Parathyroid adenoma (tissue), 2 donors: ENCODE data around the gene EPHB4.

ENCODE experiments used
- H2AFZ ChIP-seq: fragments of 300-600 bp; sonication (generic); one replicate; pipeline ENCODE4 v1.7.0; 2017; ENCODE audit warnings: antibody characterized with exemption, mild to moderate bottlenecking
- H3K27ac ChIP-seq: fragments of 300-600 bp; sonication (generic); one replicate; pipeline ENCODE4 v1.7.0; 2017
- H3K27me3 ChIP-seq: fragments of 300-600 bp; sonication (generic); one replicate; pipeline ENCODE4 v1.7.0; 2017; ENCODE audit warnings: low read length; ENCODE audit not compliant: control insufficient read depth, insufficient read depth
- H3K36me3 ChIP-seq: fragments of 300-600 bp; sonication (generic); one replicate; pipeline ENCODE4 v1.7.0; 2017; ENCODE audit warnings: low read length; ENCODE audit not compliant: control insufficient read depth, insufficient read depth
- H3K4me1 ChIP-seq: fragments of 300-600 bp; sonication (generic); one replicate; pipeline ENCODE4 v1.7.0; 2017; ENCODE audit warnings: control low read depth
- H3K4me2 ChIP-seq: fragments of 300-600 bp; sonication (generic); one replicate; pipeline ENCODE4 v1.7.0; 2017; ENCODE audit warnings: low read length
- H3K4me3 ChIP-seq: fragments of 300-600 bp; sonication (generic); one replicate; pipeline ENCODE4 v1.7.0; 2017; ENCODE audit warnings: low read depth, low read length
- H3K79me2 ChIP-seq: fragments of 300-600 bp; sonication (generic); one replicate; pipeline ENCODE4 v1.7.0; 2017; ENCODE audit warnings: control low read depth
- H3K9ac ChIP-seq: fragments of 300-600 bp; sonication (generic); one replicate; pipeline ENCODE4 v1.7.0; 2017; ENCODE audit warnings: mild to moderate bottlenecking
- H3K9me3 ChIP-seq: fragments of 300-600 bp; sonication (generic); one replicate; pipeline ENCODE4 v1.7.0; 2017; ENCODE audit warnings: low read length; ENCODE audit not compliant: control insufficient read depth
- TF ChIP-seq, protein P1 (sequence below): fragments of 300-600 bp; sonication (generic); IDR thresholded peaks from one replicate; pipeline ENCODE4 v1.7.0; 2017; ENCODE audit warnings: antibody characterized with exemption, mild to moderate bottlenecking
- donor health status: primary hyperparathyroidism.

The EPHB4 gene

DNA sequence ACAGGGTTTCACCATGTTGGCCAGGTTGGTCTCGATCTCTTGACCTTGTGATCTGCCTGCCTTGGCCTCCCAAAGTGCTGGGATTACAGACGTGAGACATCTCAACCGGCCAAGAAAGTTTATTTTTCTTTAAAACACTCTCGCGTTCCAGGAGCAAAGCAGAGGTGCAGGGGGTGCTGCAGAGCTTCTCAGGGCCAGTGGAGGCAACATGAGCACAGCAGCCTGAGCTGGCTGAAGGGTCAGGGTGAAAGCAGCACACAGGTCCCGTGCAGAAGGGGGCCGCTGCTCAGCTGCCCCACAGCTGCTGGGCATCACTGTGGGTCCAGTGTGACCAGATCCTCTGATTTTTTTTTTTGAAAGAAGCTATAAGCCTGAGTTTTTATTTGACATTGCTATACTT is 46.1 kb downstream of the EPHB4 start:
- TF ChIP-seq, protein P1, sequence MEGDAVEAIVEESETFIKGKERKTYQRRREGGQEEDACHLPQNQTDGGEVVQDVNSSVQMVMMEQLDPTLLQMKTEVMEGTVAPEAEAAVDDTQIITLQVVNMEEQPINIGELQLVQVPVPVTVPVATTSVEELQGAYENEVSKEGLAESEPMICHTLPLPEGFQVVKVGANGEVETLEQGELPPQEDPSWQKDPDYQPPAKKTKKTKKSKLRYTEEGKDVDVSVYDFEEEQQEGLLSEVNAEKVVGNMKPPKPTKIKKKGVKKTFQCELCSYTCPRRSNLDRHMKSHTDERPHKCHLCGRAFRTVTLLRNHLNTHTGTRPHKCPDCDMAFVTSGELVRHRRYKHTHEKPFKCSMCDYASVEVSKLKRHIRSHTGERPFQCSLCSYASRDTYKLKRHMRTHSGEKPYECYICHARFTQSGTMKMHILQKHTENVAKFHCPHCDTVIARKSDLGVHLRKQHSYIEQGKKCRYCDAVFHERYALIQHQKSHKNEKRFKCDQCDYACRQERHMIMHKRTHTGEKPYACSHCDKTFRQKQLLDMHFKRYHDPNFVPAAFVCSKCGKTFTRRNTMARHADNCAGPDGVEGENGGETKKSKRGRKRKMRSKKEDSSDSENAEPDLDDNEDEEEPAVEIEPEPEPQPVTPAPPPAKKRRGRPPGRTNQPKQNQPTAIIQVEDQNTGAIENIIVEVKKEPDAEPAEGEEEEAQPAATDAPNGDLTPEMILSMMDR = no peak
- Histone ChIP-seq H3K9ac (no peak overlapping the region), H3K4me1 (no peaks in the 10 kb centered on the region), H2AFZ (no peak overlapping the region), H3K9me3 (no peaks in the 10 kb centered on the region), H3K4me2 (no peak overlapping the region), H3K36me3 (no peaks in the 10 kb centered on the region), H3K79me2 (no peaks in the 10 kb centered on the region), H3K4me3 (no peak overlapping the region), H3K27me3 (no peaks in the 10 kb centered on the region), H3K27ac (no peak overlapping the region)

DNA sequence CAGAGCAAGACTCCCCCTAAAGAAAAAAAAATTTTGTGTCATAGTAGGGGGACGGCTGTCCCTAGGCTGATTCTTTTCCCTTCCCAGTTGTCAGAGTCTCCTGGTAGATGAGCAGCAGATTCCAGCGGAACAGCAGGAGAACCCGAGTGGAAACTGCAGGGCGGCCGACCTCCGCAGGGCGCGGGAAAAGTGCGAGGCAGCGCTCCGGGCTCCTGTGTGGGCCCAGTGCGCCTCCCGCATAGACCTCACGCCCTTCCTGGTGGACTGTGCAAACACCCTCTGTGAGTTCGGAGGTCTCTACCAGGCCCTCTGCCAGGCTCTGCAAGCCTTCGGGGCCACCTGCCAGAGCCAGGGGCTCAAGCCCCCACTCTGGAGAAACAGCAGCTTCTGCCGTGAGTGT is 48.0 kb downstream of the EPHB4 start:
- TF ChIP-seq, protein P1 = no peak
- H3K9me3 ChIP-seq = no peaks in the 10 kb centered on the region
- H3K27me3 ChIP-seq = no peaks in the 10 kb centered on the region
- no peak overlapping the region for H3K4me2 ChIP-seq
- H3K36me3 ChIP-seq = no peaks in the 10 kb centered on the region
- H3K79me2 ChIP-seq = no peaks in the 10 kb centered on the region
- no peak overlapping the region for H2AFZ ChIP-seq
- no peak overlapping the region for H3K4me3 ChIP-seq
- no peaks in the 10 kb centered on the region for H3K4me1 ChIP-seq
- H3K27ac ChIP-seq = no peak overlapping the region
- H3K9ac ChIP-seq = no peak overlapping the region

DNA sequence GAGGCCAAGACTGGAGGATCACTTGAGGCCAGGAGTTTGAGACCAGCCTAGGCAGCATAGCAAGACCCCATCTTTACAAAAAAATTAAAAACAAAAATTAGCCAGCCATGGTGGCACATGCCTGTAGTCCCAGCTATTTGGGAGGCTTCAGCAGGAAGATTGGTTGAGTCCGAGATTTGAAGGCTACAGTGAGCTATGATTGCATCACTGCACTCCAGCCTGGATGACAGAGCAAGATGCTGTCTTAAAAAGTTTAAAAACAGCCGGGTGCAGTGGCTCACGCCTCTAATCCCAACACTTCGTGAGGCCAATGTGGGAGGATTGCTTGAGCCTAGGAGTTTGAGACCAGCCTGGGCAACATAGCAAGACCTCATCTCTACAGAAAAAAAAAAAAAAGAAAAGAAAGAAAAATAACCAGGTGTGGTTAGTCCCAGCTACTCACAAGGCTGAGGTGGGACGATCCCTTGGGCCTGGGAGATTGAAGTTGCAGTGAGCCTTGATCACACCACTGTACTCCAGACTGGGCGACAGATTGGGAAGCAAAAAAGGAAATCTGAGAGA is 49.2 kb downstream of the EPHB4 start:
- Histone ChIP-seq H2AFZ (no peak overlapping the region), H3K79me2 (no peaks in the 10 kb centered on the region), H3K4me2 (no peak overlapping the region), H3K36me3 (no peaks in the 10 kb centered on the region), H3K9ac (no peak overlapping the region), H3K4me1 (no peaks in the 10 kb centered on the region), H3K27ac (no peak overlapping the region), H3K9me3 (no peaks in the 10 kb centered on the region), H3K27me3 (no peaks in the 10 kb centered on the region), H3K4me3 (no peak overlapping the region)
- TF ChIP-seq, protein P1 = no peak

DNA sequence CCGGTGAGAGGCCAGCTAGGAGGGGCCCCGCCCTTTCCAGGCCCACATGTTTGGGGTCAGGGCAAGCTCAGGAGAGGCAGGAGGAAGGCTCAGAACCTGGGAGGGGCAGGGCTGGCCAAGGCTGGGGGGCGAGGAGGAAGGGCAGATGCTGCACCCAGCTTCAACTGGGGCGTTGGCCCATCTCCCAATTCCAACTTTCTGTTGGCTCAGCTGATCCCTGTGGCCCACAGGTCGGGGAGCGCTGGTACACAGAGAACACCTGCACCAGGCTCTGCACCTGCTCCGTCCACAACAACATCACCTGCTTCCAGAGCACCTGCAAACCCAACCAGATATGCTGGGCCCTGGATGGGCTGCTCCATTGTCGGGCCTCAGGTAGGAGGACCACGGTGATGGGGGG is 53.8 kb downstream of the EPHB4 start:
- no peaks in the 10 kb centered on the region for H3K27me3 ChIP-seq
- no peak overlapping the region for H3K27ac ChIP-seq
- H3K36me3 ChIP-seq = no peaks in the 10 kb centered on the region
- H3K4me1 ChIP-seq = no peaks in the 10 kb centered on the region
- H3K9me3 ChIP-seq = no peaks in the 10 kb centered on the region
- no peak overlapping the region for H3K4me2 ChIP-seq
- no peak overlapping the region for H3K9ac ChIP-seq
- TF ChIP-seq, protein P1 = no peak
- no peak overlapping the region for H3K4me3 ChIP-seq
- H3K79me2 ChIP-seq = no peaks in the 10 kb centered on the region
- no peak overlapping the region for H2AFZ ChIP-seq

DNA sequence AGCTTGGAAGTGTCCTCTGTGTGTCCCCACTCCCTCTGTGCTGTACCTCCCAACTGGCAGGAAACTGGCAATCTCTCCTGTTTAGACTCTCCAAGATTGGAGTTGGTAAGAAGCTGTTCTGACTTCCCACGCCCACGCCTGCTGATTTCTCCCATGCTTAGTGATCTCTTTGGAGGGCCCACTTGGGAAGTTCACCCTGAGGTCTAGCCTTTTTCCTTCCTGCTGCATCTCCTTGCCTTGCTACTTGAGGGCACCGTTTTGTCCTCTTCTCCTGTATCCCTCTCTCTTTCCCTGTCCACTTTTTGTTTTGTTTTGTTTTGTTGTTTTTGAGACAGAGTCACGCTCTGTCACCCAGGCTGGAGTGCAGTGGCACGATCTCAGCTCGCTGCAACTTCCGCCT is 58.5 kb downstream of the EPHB4 start:
- H3K4me3 ChIP-seq = no peak overlapping the region
- H3K4me2 ChIP-seq = no peak overlapping the region
- no peaks in the 10 kb centered on the region for H3K36me3 ChIP-seq
- no peaks in the 10 kb centered on the region for H3K27me3 ChIP-seq
- H3K9me3 ChIP-seq = no peaks in the 10 kb centered on the region
- TF ChIP-seq, protein P1 = no peak
- no peaks in the 10 kb centered on the region for H3K79me2 ChIP-seq
- no peak overlapping the region for H2AFZ ChIP-seq
- H3K27ac ChIP-seq = no peak overlapping the region
- no peak overlapping the region for H3K9ac ChIP-seq
- no peaks in the 10 kb centered on the region for H3K4me1 ChIP-seq
